ENCODE data around the gene ZFYVE16. TPM values are rescaled to one million over a fixed set of nuclear protein-coding genes. Genes with fewer than 3 reads are reported as not detected.

ZFYVE16 gene
- total and polyA plus RNA-seq, 4 donors: 14.5 to 102 (median 26.2) TPM

- H3K4me1 ChIP-seq (ENCODE audit: control insufficient read depth in 5 of 5, insufficient read depth in 5 of 5, low read length in 5 of 5): no peaks in the 10 kb centered on the region
- DNase-seq: no peak
- peaks cover 0 to 2% (median 0%) of the 10 kb centered on the region in 4 donors for H3K36me3 ChIP-seq (ENCODE audit: control insufficient read depth in 4 of 4, insufficient read depth in 4 of 4, low read length in 4 of 4)
- TF ChIP-seq CTCF (IDR thresholded peaks at IDR 0.05; ENCODE audit: control extremely low read depth, extremely low read depth): no peak
- no peak overlapping the region for H3K4me3 ChIP-seq
- H3K27ac ChIP-seq (ENCODE audit: low read depth in 1 of 2, low read length in 1 of 2): no peak overlapping the region
- H3K27me3 ChIP-seq (ENCODE audit: control insufficient read depth in 3 of 3, insufficient read depth in 3 of 3, low read length in 2 of 3): no peaks in the 10 kb centered on the region
- WGBS, 2 donors: 46 to 74% methylated on average over 2 of the region's 2 CpGs
- peaks cover 0 to 6% (median 0%) of the 10 kb centered on the region in 4 donors for H3K9me3 ChIP-seq (ENCODE audit: control insufficient read depth in 4 of 4, insufficient read depth in 3 of 4, low read length in 3 of 4)
- no peak overlapping the region for H3K9ac ChIP-seq (ENCODE audit: insufficient read depth in 1 of 2, low read length in 2 of 2)
- ATAC-seq (ENCODE audit: insufficient read depth, low FRiP score): no peak
Observed at GRCh38 chr5:80502800-80503199, 94.9 kb downstream of the ZFYVE16 start.

GRCh38 chr5:80503641-80504040 is 95.8 kb downstream of the ZFYVE16 start:
- no peak for TF ChIP-seq CTCF (IDR thresholded peaks at IDR 0.05; ENCODE audit: control extremely low read depth, extremely low read depth)
- Histone ChIP-seq H3K9ac (ENCODE audit: insufficient read depth in 1 of 2, low read length in 2 of 2) (no peak overlapping the region), H3K4me3 (no peak overlapping the region), H3K4me1 (ENCODE audit: control insufficient read depth in 5 of 5, insufficient read depth in 5 of 5, low read length in 5 of 5) (no peaks in the 10 kb centered on the region), H3K27ac (ENCODE audit: low read depth in 1 of 2, low read length in 1 of 2) (no peak overlapping the region), H3K27me3 (ENCODE audit: control insufficient read depth in 3 of 3, insufficient read depth in 3 of 3, low read length in 2 of 3) (no peaks in the 10 kb centered on the region), H3K9me3 (ENCODE audit: control insufficient read depth in 4 of 4, insufficient read depth in 3 of 4, low read length in 3 of 4) (peaks cover 0 to 6% (median 0%) of the 10 kb centered on the region in 4 donors), H3K36me3 (ENCODE audit: control insufficient read depth in 4 of 4, insufficient read depth in 4 of 4, low read length in 4 of 4) (peaks cover 0 to 2% (median 0%) of the 10 kb centered on the region in 4 donors)
- ATAC-seq (ENCODE audit: insufficient read depth, low FRiP score): no peak
- WGBS, 2 donors: 25 to 54% methylated on average over 1 of the region's 1 CpG
- no peak for DNase-seq

- 80 to 89% methylated on average over 1 of the region's 1 CpG for WGBS, 2 donors
- Histone ChIP-seq H3K9me3 (ENCODE audit: control insufficient read depth in 4 of 4, insufficient read depth in 3 of 4, low read length in 3 of 4) (peaks cover 0 to 4% (median 0%) of the 10 kb centered on the region in 4 donors), H3K4me3 (no peak overlapping the region), H3K27me3 (ENCODE audit: control insufficient read depth in 3 of 3, insufficient read depth in 3 of 3, low read length in 2 of 3) (no peaks in the 10 kb centered on the region), H3K4me1 (ENCODE audit: control insufficient read depth in 5 of 5, insufficient read depth in 5 of 5, low read length in 5 of 5) (peaks cover 0 to 1% (median 0%) of the 10 kb centered on the region in 5 donors), H3K9ac (ENCODE audit: insufficient read depth in 1 of 2, low read length in 2 of 2) (no peak overlapping the region), H3K27ac (ENCODE audit: low read depth in 1 of 2, low read length in 1 of 2) (no peak overlapping the region), H3K36me3 (ENCODE audit: control insufficient read depth in 4 of 4, insufficient read depth in 4 of 4, low read length in 4 of 4) (peaks cover 0 to 2% (median 0%) of the 10 kb centered on the region in 4 donors)
- no peak for ATAC-seq (ENCODE audit: insufficient read depth, low FRiP score)
- TF ChIP-seq CTCF (IDR thresholded peaks at IDR 0.05; ENCODE audit: control extremely low read depth, extremely low read depth): no peak
- DNase-seq: no peak
Observed at GRCh38 chr5:80504833-80505232, 97.0 kb downstream of the ZFYVE16 start.

- no peak for TF ChIP-seq CTCF (IDR thresholded peaks at IDR 0.05; ENCODE audit: control extremely low read depth, extremely low read depth)
- no peak for DNase-seq
- Histone ChIP-seq H3K9me3 (ENCODE audit: control insufficient read depth in 4 of 4, insufficient read depth in 3 of 4, low read length in 3 of 4) (no peaks in the 10 kb centered on the region), H3K27me3 (ENCODE audit: control insufficient read depth in 3 of 3, insufficient read depth in 3 of 3, low read length in 2 of 3) (no peaks in the 10 kb centered on the region), H3K9ac (ENCODE audit: insufficient read depth in 1 of 2, low read length in 2 of 2) (no peak overlapping the region), H3K27ac (ENCODE audit: low read depth in 1 of 2, low read length in 1 of 2) (no peak overlapping the region), H3K36me3 (ENCODE audit: control insufficient read depth in 4 of 4, insufficient read depth in 4 of 4, low read length in 4 of 4) (peaks cover 0 to 2% (median 0%) of the 10 kb centered on the region in 4 donors), H3K4me1 (ENCODE audit: control insufficient read depth in 5 of 5, insufficient read depth in 5 of 5, low read length in 5 of 5) (peaks cover 0 to 1% (median 0%) of the 10 kb centered on the region in 5 donors), H3K4me3 (no peak overlapping the region)
- ATAC-seq (ENCODE audit: insufficient read depth, low FRiP score): no peak
- 80 to 89% methylated on average over 3 of the region's 3 CpGs for WGBS, 2 donors
Observed at GRCh38 chr5:80507663-80508062, 99.8 kb downstream of the ZFYVE16 start.
